ENCODE data around the gene RAB11FIP3. TPM values are rescaled to one million over a fixed set of nuclear protein-coding genes. Genes with fewer than 3 reads are reported as not detected.
A peak's percentile ranks its signal among the peaks of the same experiment; 100 is the strongest.
"Not testable (repeated sequence)": the region's sequence is repeated elsewhere in the genome, so short reads cannot be mapped to it uniquely, and the experiment has no call there.

Gene RAB11FIP3
- total and polyA plus RNA-seq, 7 experiments from 2014 or later: 0.71 to 53.0 (median 43.3) TPM

GRCh38 chr16:381789-382717 lies 43.4 kb upstream of the RAB11FIP3 start, which contains the start of gene PGAP6:
Gene PGAP6 (minus strand): TSS chr16:381978. CDS start chr16:381821, 157 bp downstream.
- CTCF ChIA-PET: interaction anchor here (0.7 to 2.3 kb wide), 3 partner anchors 11 to 27 kb away, joined by 3 to 10 read pairs (median 3); partner anchors contain the start of gene MRPL28
- ATAC-seq: peak; percentile 83
- H3K4me1 ChIP-seq (ENCODE audit: control insufficient read depth in 2 of 2, insufficient read depth in 2 of 2, low read length in 2 of 2): peaks cover 18 to 23% of the 10 kb centered on the region in 2 donors
- H3K27ac ChIP-seq (ENCODE audit: low read depth, low read length): peak within 1 kb of the TSS; percentile 81
- Mint-ChIP-seq H3K4me3 (peak within 1 kb of the TSS; percentile 85 to 97 (median 90)), H3K4me1 (peaks cover 7 to 32% (median 21%) of the 10 kb centered on the region in 7 donors), H3K27ac (peak within 1 kb of the TSS; percentile 58 to 98 (median 90)), H3K9me3 (no peaks in the 10 kb centered on the region), H3K27me3 (peaks cover 0 to 11% (median 0%) of the 10 kb centered on the region in 5 donors), H3K36me3 (peaks cover 0 to 3% (median 0%) of the 10 kb centered on the region in 5 donors)
- peak; percentile 36 to 83 (median 51) for DNase-seq
- intact Hi-C loops (cut with micrococcal nuclease): loop anchor here (1.0 to 10.0 kb wide), 8 partner anchors 12 to 205 kb away; partner anchors contain the start of genes DECR2 (in 2 of the 2), MRPL28 (in 1 of the 2), NME4 (in 1 of the 2) and RAB11FIP3 (in 1 of the 2)
- H3K9me3 ChIP-seq (ENCODE audit: control insufficient read depth in 2 of 3, low read length in 3 of 3): no peaks in the 10 kb centered on the region
- no peaks in the 10 kb centered on the region for H3K27me3 ChIP-seq (ENCODE audit: control insufficient read depth in 2 of 2, insufficient read depth in 2 of 2, low read length in 2 of 2)
- peaks cover 0 to 12% (median under 1%) of the 10 kb centered on the region in 3 experiments for H3K36me3 ChIP-seq (ENCODE audit: control insufficient read depth in 2 of 3, insufficient read depth in 3 of 3, low read length in 3 of 3)
- POLR2A ChIA-PET: interaction anchor here (0.5 to 7.7 kb wide), 10 partner anchors 11 to 1823 kb away, joined by 3 to 120 read pairs (median 4); partner anchors contain the start of genes AXIN1, DECR2, FAM234A and MLST8
- peak within 1 kb of the TSS; percentile 79 for H3K4me3 ChIP-seq (ENCODE audit: low read length)

- intact Hi-C loops (cut with micrococcal nuclease): loop anchor here (2.0 to 10.0 kb wide), 3 partner anchors 17 to 204 kb away; partner anchors contain the start of gene DECR2 (in 1 of the 2)
- Mint-ChIP-seq H3K27ac (peak overlapping the region; percentile 39 to 96 (median 84)), H3K36me3 (peaks cover 0 to 3% (median 0%) of the 10 kb centered on the region in 5 donors), H3K4me3 (peak overlapping the region; percentile 80 to 97 (median 88)), H3K27me3 (peaks cover 0 to 11% (median 0%) of the 10 kb centered on the region in 5 donors), H3K4me1 (peaks cover 7 to 32% (median 20%) of the 10 kb centered on the region in 7 donors), H3K9me3 (no peaks in the 10 kb centered on the region)
- H3K4me1 ChIP-seq (ENCODE audit: control insufficient read depth in 2 of 2, insufficient read depth in 2 of 2, low read length in 2 of 2): peaks cover 18 to 23% of the 10 kb centered on the region in 2 donors
- ChIA-PET CTCF (interaction anchor here (1.2 to 2.3 kb wide), 3 partner anchors 12 to 25 kb away, joined by 3 to 10 read pairs (median 7); partner anchors contain the start of gene MRPL28), POLR2A (interaction anchor here (0.7 to 7.7 kb wide), 7 partner anchors 10 to 306 kb away, joined by 3 to 120 read pairs (median 4); partner anchors contain the start of genes AXIN1, DECR2, MRPL28 and NME4)
- H3K36me3 ChIP-seq (ENCODE audit: control insufficient read depth in 2 of 3, insufficient read depth in 3 of 3, low read length in 3 of 3): peaks cover 0 to 4% (median 0%) of the 10 kb centered on the region in 3 experiments
- DNase-seq (peak in 7 of 9 donors; percentile 48 to 68 (median 59)), ATAC-seq (peak; percentile 27)
- H3K9me3 ChIP-seq (ENCODE audit: control insufficient read depth in 2 of 3, low read length in 3 of 3): no peaks in the 10 kb centered on the region
- H3K4me3 ChIP-seq (ENCODE audit: low read length): peak overlapping the region; percentile 79
- no peaks in the 10 kb centered on the region for H3K27me3 ChIP-seq (ENCODE audit: control insufficient read depth in 2 of 2, insufficient read depth in 2 of 2, low read length in 2 of 2)
- H3K27ac ChIP-seq (ENCODE audit: low read depth, low read length): peak overlapping the region; percentile 76
These were observed 42.0 kb upstream of the RAB11FIP3 start for GRCh38 chr16:383326-384051.

GRCh38 chr16:386641-387156 lies 38.8 kb upstream of the RAB11FIP3 start:
- peak overlapping the region in 1 of 10 donors; percentile 66 for H3K4me3 Mint-ChIP-seq
- peaks cover 0 to 3% (median 0%) of the 10 kb centered on the region in 5 donors for H3K36me3 Mint-ChIP-seq
- intact Hi-C loops (cut with micrococcal nuclease): loop anchor here in 1 of 2 donors (10.0 kb wide), 1 partner anchor 98 kb away; no protein-coding TSS in a partner anchor
- Histone ChIP-seq H3K4me3 (ENCODE audit: low read length) (no peak overlapping the region), H3K27me3 (ENCODE audit: control insufficient read depth in 2 of 2, insufficient read depth in 2 of 2, low read length in 2 of 2) (no peaks in the 10 kb centered on the region), H3K4me1 (ENCODE audit: control insufficient read depth in 2 of 2, insufficient read depth in 2 of 2, low read length in 2 of 2) (peaks cover 12% of the 10 kb centered on the region in 2 donors), H3K36me3 (ENCODE audit: control insufficient read depth in 2 of 3, insufficient read depth in 3 of 3, low read length in 3 of 3) (no peaks in the 10 kb centered on the region), H3K27ac (ENCODE audit: low read depth, low read length) (no peak overlapping the region), H3K9me3 (ENCODE audit: control insufficient read depth in 2 of 3, low read length in 3 of 3) (no peaks in the 10 kb centered on the region)
- H3K9me3 Mint-ChIP-seq: no peaks in the 10 kb centered on the region
- H3K27me3 Mint-ChIP-seq: peaks cover 0 to 11% (median 0%) of the 10 kb centered on the region in 5 donors
- CTCF ChIA-PET: interaction anchor here (0.6 kb wide), 1 partner anchor 1247 kb away, joined by 7 read pairs; no protein-coding TSS in a partner anchor
- POLR2A ChIA-PET: no interaction called here
- ATAC-seq (no peak), DNase-seq (no peak)
- peaks cover 9 to 23% (median 13%) of the 10 kb centered on the region in 7 donors for H3K4me1 Mint-ChIP-seq
- peak overlapping the region in 3 of 9 donors; percentile 37 to 76 (median 64) for H3K27ac Mint-ChIP-seq

GRCh38 chr16:387761-388666 lies 37.4 kb upstream of the RAB11FIP3 start:
- CTCF ChIA-PET: interaction anchor here (0.6 kb wide), 1 partner anchor 12 kb away, joined by 3 read pairs; no protein-coding TSS in a partner anchor
- H3K27ac ChIP-seq (ENCODE audit: low read depth, low read length); H3K36me3 Mint-ChIP-seq; DNase-seq; H3K27me3 Mint-ChIP-seq; H3K36me3 ChIP-seq (ENCODE audit: control insufficient read depth in 2 of 3, insufficient read depth in 3 of 3, low read length in 3 of 3); H3K27me3 ChIP-seq (ENCODE audit: control insufficient read depth in 2 of 2, insufficient read depth in 2 of 2, low read length in 2 of 2); H3K9me3 ChIP-seq (ENCODE audit: control insufficient read depth in 2 of 3, low read length in 3 of 3); H3K4me3 Mint-ChIP-seq; ATAC-seq; H3K4me3 ChIP-seq (ENCODE audit: low read length); H3K9me3 Mint-ChIP-seq: not testable (repeated sequence)
- H3K27ac Mint-ChIP-seq: peak overlapping the region in 2 of 9 donors; percentile 13 to 33
- H3K4me1 ChIP-seq (ENCODE audit: control insufficient read depth in 2 of 2, insufficient read depth in 2 of 2, low read length in 2 of 2): peaks cover 11 to 12% of the 10 kb centered on the region in 2 donors
- POLR2A ChIA-PET: interaction anchor here (0.6 kb wide), 1 partner anchor 270 kb away, joined by 3 read pairs; no protein-coding TSS in a partner anchor
- H3K4me1 Mint-ChIP-seq: peaks cover 6 to 24% (median 13%) of the 10 kb centered on the region in 7 donors
- intact Hi-C loops (cut with micrococcal nuclease): loop anchor here in 1 of 2 donors (10.0 kb wide), 1 partner anchor 97 kb away; no protein-coding TSS in a partner anchor

GRCh38 chr16:389352-389751 lies 36.1 kb upstream of the RAB11FIP3 start:
- no peak overlapping the region for H3K4me3 ChIP-seq (ENCODE audit: low read length)
- H3K27ac Mint-ChIP-seq: no peak overlapping the region
- CTCF ChIA-PET: interaction anchor here (1.3 kb wide), 1 partner anchor 336 kb away, joined by 3 read pairs; no protein-coding TSS in a partner anchor

More at GRCh38 chr16:389352-389751, 36.1 kb upstream of the RAB11FIP3 start:
- POLR2A ChIA-PET: interaction anchor here (1.2 kb wide), 1 partner anchor 12 kb away, joined by 7 read pairs; the partner anchor contains the start of gene DECR2
- DNase-seq (no peak), ATAC-seq (no peak)
- H3K4me1 Mint-ChIP-seq: peaks cover 0 to 18% (median 5%) of the 10 kb centered on the region in 7 donors
- no peaks in the 10 kb centered on the region for H3K27me3 Mint-ChIP-seq
- H3K27me3 ChIP-seq (ENCODE audit: control insufficient read depth in 2 of 2, insufficient read depth in 2 of 2, low read length in 2 of 2): no peaks in the 10 kb centered on the region
- H3K27ac ChIP-seq (ENCODE audit: low read depth, low read length): no peak overlapping the region
- H3K4me3 Mint-ChIP-seq: no peak overlapping the region
- no peaks in the 10 kb centered on the region for H3K36me3 ChIP-seq (ENCODE audit: control insufficient read depth in 2 of 3, insufficient read depth in 3 of 3, low read length in 3 of 3)
- intact Hi-C loops (cut with micrococcal nuclease): loop anchor here in 1 of 2 donors (10.0 kb wide), 1 partner anchor 95 kb away; no protein-coding TSS in a partner anchor
- no peaks in the 10 kb centered on the region for H3K9me3 ChIP-seq (ENCODE audit: control insufficient read depth in 2 of 3, low read length in 3 of 3)
- peaks cover 0 to 4% (median 0%) of the 10 kb centered on the region in 11 donors for H3K9me3 Mint-ChIP-seq
- peaks cover 0 to 4% (median 0%) of the 10 kb centered on the region in 5 donors for H3K36me3 Mint-ChIP-seq
- peaks cover 0 to 4% of the 10 kb centered on the region in 2 donors for H3K4me1 ChIP-seq (ENCODE audit: control insufficient read depth in 2 of 2, insufficient read depth in 2 of 2, low read length in 2 of 2)
